Transverse colon (tissue), 4 donors: Measurements from ENCODE around the gene PIGB. TPM values are rescaled to one million over a fixed set of nuclear protein-coding genes. Genes with fewer than 3 reads are reported as not detected.
"Not testable (repeated sequence)": the region's sequence is repeated elsewhere in the genome, so short reads cannot be mapped to it uniquely, and the experiment has no call there.

ENCODE experiments used
- DNase-seq: peaks from one replicate; pipeline ENCODE4 v3.0.0-alpha.2; 2019
- H3K27ac ChIP-seq, 4 donors: fragments of 200-600 bp; sonication (generic); 2 replicates each; pipeline ENCODE4 v1.5.1; 2016 to 2018; ENCODE audit warnings: inconsistent platforms in 4 of 4
- H3K27me3 ChIP-seq: fragments of 200-600 bp; sonication (generic); 2 replicates; pipeline ENCODE4 v1.5.1; 2017; ENCODE audit warnings: inconsistent platforms
- H3K36me3 ChIP-seq, 4 donors: fragments of 200-600 bp; sonication (generic); 2 replicates each; pipeline ENCODE4 v1.5.1; 2017 to 2019; ENCODE audit warnings: inconsistent platforms in 4 of 4
- H3K4me1 ChIP-seq, 4 donors: fragments of 200-600 bp; sonication (generic); 2 replicates each; pipeline ENCODE4 v1.5.1; 2017 to 2020; ENCODE audit warnings: inconsistent platforms in 4 of 4
- H3K4me3 ChIP-seq, 4 donors: fragments of 200-600 bp; sonication (generic); 1 replicate in 1 of 4; 2 replicates in 3 of 4; pipeline versions ENCODE4 v1.5.1 to v1.6.1; 2017 to 2019; ENCODE audit warnings: inconsistent platforms in 4 of 4
- H3K9me3 ChIP-seq, 2 donors: fragments of 200-600 bp; sonication (generic); 2 replicates each; pipeline ENCODE4 v1.5.1; 2017 to 2019; ENCODE audit warnings: inconsistent platforms in 2 of 2
- CTCF ChIP-seq, 5 experiments: fragments of 200-600 bp in 3 of 5; fragments of 450-650 bp in 2 of 5; sonication (generic) in 3 of 5; IDR thresholded peaks; 1 replicate in 2 of 5; 2 replicates in 3 of 5; pipeline ENCODE4 v1.5.1; 2016 to 2017; ENCODE audit warnings: antibody characterized with exemption in 5 of 5, inconsistent platforms in 3 of 5, mild to moderate bottlenecking in 2 of 5, moderate library complexity in 1 of 5
- EP300 ChIP-seq: sonication (generic); formaldehyde crosslinking; IDR thresholded peaks from one replicate; pipeline ENCODE4 v1.6.1; 2017; ENCODE audit warnings: antibody characterized with exemption, low read depth
- POLR2A ChIP-seq: fragments of 450-650 bp; IDR thresholded peaks from one replicate; pipeline ENCODE4 v1.6.1; 2016; ENCODE audit warnings: antibody characterized with exemption, mild to moderate bottlenecking, moderate library complexity
- POLR2AphosphoS5 ChIP-seq, 3 donors: sonication (generic); formaldehyde crosslinking; IDR thresholded peaks; one replicate each; pipeline ENCODE4 v1.6.1; 2016; ENCODE audit warnings: antibody characterized with exemption in 3 of 3
- WGBS, 2 donors: methylation state at CpG; one replicate each; pipeline ENCODE4 v1.1.5; 2018; ENCODE audit warnings: low coverage in 1 of 2; 5-methylcytosine and 5-hydroxymethylcytosine counted together
- in situ Hi-C, 4 donors: fragments of 200-750 bp; cut with MboI; loops; one replicate each; pipeline versions ENCODE4 v1.15.0 to v1.15.1; 2017; ENCODE audit warnings: low sequenced_read_pairs in 3 of 4, low pct_ligation_motif_present in 1 of 4, low pct_unique_long_range_greater_than_20kb in 1 of 4
- intact Hi-C: fragments of 100-400 bp; cut with DNase I; formaldehyde crosslinking; loops from one replicate; pipeline ENCODE4 v1.15.1; 2023; ENCODE audit warnings: low total_unique reads
- total RNA-seq, 4 donors: library from RNA; depleted of rRNA; stranded (reverse); fragments of >200 nt; gene quantifications; one replicate each; pipeline ENCODE4 v1.1.0, GENCODE V29; 2016

The PIGB gene
- total RNA-seq, 4 donors from 2014 or later, result 0.60 to 15.3 (median 14.5) TPM

GRCh38 chr15:55290528-55291057, 28.4 kb upstream of the PIGB start:
- TF ChIP-seq EP300 (no peak), POLR2A (no peak), POLR2AphosphoS5 (IDR thresholded peaks at IDR 0.05) (no peak), CTCF (IDR thresholded peaks at IDR 0.05) (peak; percentile 86 to 91 (median 88))
- intact Hi-C loops, result loop anchor here (5.0 kb wide), 1 partner anchor 583 kb away; no protein-coding TSS in a partner anchor
- Histone ChIP-seq H3K4me1 (peaks cover 0 to 16% (median 10%) of the 10 kb centered on the region in 4 donors), H3K4me3 (peak overlapping the region; percentile 53 to 95 (median 71)), H3K36me3 (no peaks in the 10 kb centered on the region), H3K27me3 (no peaks in the 10 kb centered on the region), H3K9me3 (no peaks in the 10 kb centered on the region), H3K27ac (peak overlapping the region; percentile 90 to 96 (median 92))
- WGBS, 2 donors, result 20% methylated on average over 12 to 17 of the region's 17 CpGs
- DNase-seq, result peak; percentile 88
- in situ Hi-C loops, result loop anchor here in 3 of 4 donors (5.0 kb wide), 1 partner anchor 73 kb away; no protein-coding TSS in a partner anchor

GRCh38 chr15:55297315-55297714, 21.7 kb upstream of the PIGB start:
- intact Hi-C loops, result no loop called here
- Histone ChIP-seq H3K4me1 (no peaks in the 10 kb centered on the region), H3K4me3 (no peak overlapping the region), H3K27me3 (no peaks in the 10 kb centered on the region), H3K9me3 (no peaks in the 10 kb centered on the region), H3K36me3 (no peaks in the 10 kb centered on the region), H3K27ac (no peak overlapping the region)
- in situ Hi-C loops, result no loop called here
- TF ChIP-seq EP300 (no peak), CTCF (IDR thresholded peaks at IDR 0.05) (no peak), POLR2A (no peak)
- DNase-seq, result no peak

- intact Hi-C loops, H3K4me1 ChIP-seq, H3K36me3 ChIP-seq, H3K27ac ChIP-seq, H3K27me3 ChIP-seq, DNase-seq, in situ Hi-C loops, H3K9me3 ChIP-seq, H3K4me3 ChIP-seq: not testable (repeated sequence)
- 94% methylated on average over 3 of the region's 32 CpGs; no CpG with 5 or more reads in 1 of the 2 donors for WGBS, 2 donors
Observed at GRCh38 chr15:55302801-55303200, 16.2 kb upstream of the PIGB start.

- no peaks in the 10 kb centered on the region for H3K9me3 ChIP-seq
- TF ChIP-seq POLR2A, result no peak
- TF ChIP-seq POLR2AphosphoS5 (IDR thresholded peaks at IDR 0.05), result no peak
- no peak for TF ChIP-seq CTCF (IDR thresholded peaks at IDR 0.05)
- TF ChIP-seq EP300, result no peak
- no peaks in the 10 kb centered on the region for H3K36me3 ChIP-seq
- peak overlapping the region; percentile 39 to 92 (median 73) for H3K4me3 ChIP-seq
- intact Hi-C loops (no loop called here), in situ Hi-C loops (no loop called here)
- H3K4me1 ChIP-seq, result peaks cover 13 to 33% (median 21%) of the 10 kb centered on the region in 4 donors
- peak; percentile 21 for DNase-seq
- whole genome bisulfite sequencing, 2 donors, result 37 to 50% methylated on average over 4 of the region's 4 CpGs
- peak overlapping the region; percentile 79 to 95 (median 89) for H3K27ac ChIP-seq
- no peaks in the 10 kb centered on the region for H3K27me3 ChIP-seq
Observed at GRCh38 chr15:55319537-55320237, 665 bp downstream of the PIGB start.
